ENCODE measurements around the gene MYO6. TPM values are rescaled to one million over a fixed set of nuclear protein-coding genes. Genes with fewer than 3 reads are reported as not detected.
"Not testable (repeated sequence)": the region's sequence is repeated elsewhere in the genome, so short reads cannot be mapped to it uniquely, and the experiment has no call there.

Gene MYO6
- 16.2 to 24.5 TPM (median 20.5 TPM) in 3 replicates for polyA plus RNA-seq
- polyA plus RNA-seq (2011; ENCODE audit: low read depth) = 69.8 TPM
- polyA plus RNA-seq (2011; cell fraction: cytosol; rRNA removed) = 12.1 and 20.2 TPM in 2 replicates
- polyA plus RNA-seq (2011; cell fraction: nucleus; rRNA removed) = 37.3 and 51.3 TPM in 2 replicates
- polyA plus RNA-seq (2012; ENCODE audit: low replicate concordance) = 29.1 and 41.2 TPM in 2 replicates
- polyA minus RNA-seq = 5.7 to 29.6 TPM (median 15.6 TPM) in 3 replicates
- 14.0 TPM for polyA minus RNA-seq (2011; cell fraction: cytosol; rRNA and poly(A)+ RNA removed)
- 25.4 and 52.7 TPM in 2 replicates for polyA minus RNA-seq (2011; cell fraction: nucleus; rRNA and poly(A)+ RNA removed)

- no peak for DNase-seq (ENCODE audit: low read depth, low spot score)
- Histone ChIP-seq H3K9me1 (ENCODE audit: control insufficient read depth, extremely low read depth, insufficient read depth, low read length) (no peaks in the 10 kb centered on the region), H3K9me3 (ENCODE audit: control insufficient read depth, low read depth, low read length) (no peaks in the 10 kb centered on the region), H3K27ac (ENCODE audit: control insufficient read depth, insufficient read depth, low read length) (peak within 1 kb of the TSS; percentile 89), H3K4me1 (ENCODE audit: control insufficient read depth, extremely low read depth, insufficient read depth, low read length) (peaks cover 34% of the 10 kb centered on the region), H4K20me1 (ENCODE audit: control insufficient read depth, extremely low read depth, insufficient read depth, low read length) (no peaks in the 10 kb centered on the region), H3K36me3 (ENCODE audit: control insufficient read depth in 2 of 2, extremely low read depth in 1 of 2, insufficient read depth in 2 of 2, low read length in 2 of 2) (no peaks in the 10 kb centered on the region), H3K4me3 (ENCODE audit: control insufficient read depth in 2 of 3, extremely low read depth in 1 of 3, insufficient read depth in 2 of 3, low read depth in 1 of 3, low read length in 3 of 3) (peak within 1 kb of the TSS; percentile 68 to 88 (median 87)), H3K9ac (ENCODE audit: control insufficient read depth, extremely low read depth, insufficient read depth, low read length) (peak within 1 kb of the TSS; percentile 96), H2AFZ (ENCODE audit: control insufficient read depth, low read length) (peak within 1 kb of the TSS; percentile 99), H3K4me2 (ENCODE audit: control insufficient read depth, extremely low read depth, insufficient read depth, low read depth, low read length) (peak within 1 kb of the TSS; percentile 92), H3K79me2 (ENCODE audit: control insufficient read depth, insufficient read depth, low read length) (peaks cover 37% of the 10 kb centered on the region), H3K27me3 (ENCODE audit: control insufficient read depth, extremely low read depth, insufficient read depth, low read length) (no peaks in the 10 kb centered on the region)
- TF ChIP-seq CTCF (optimal IDR thresholded peaks at IDR 0.05 in 1 of 3, IDR thresholded peaks at IDR 0.05 in 1 of 3, conservative IDR thresholded peaks at IDR 0.05 in 1 of 3; ENCODE audit: extremely low read depth in 1 of 3, insufficient read depth in 2 of 3, low read length in 3 of 3) (no peak), EZH2 (IDR thresholded peaks at IDR 0.05; ENCODE audit: low read length) (no peak)
- dilution Hi-C loops (cut with MboI; ENCODE audit: extremely low pct_ligation_motif_present, low sequenced_read_pairs) = no loop called here
- no peak for FAIRE-seq
These were observed at the start of gene MYO6 for GRCh38 chr6:75748743-75749538. Gene MYO6 (plus strand): TSS chr6:75749239. CDS start chr6:75817548, 68,309 bp downstream.

GRCh38 chr6:75708334-75708733 is 40.7 kb upstream of the MYO6 start:
- H3K27me3 ChIP-seq (ENCODE audit: control insufficient read depth, extremely low read depth, insufficient read depth, low read length); H3K9me1 ChIP-seq (ENCODE audit: control insufficient read depth, extremely low read depth, insufficient read depth, low read length); H3K4me1 ChIP-seq (ENCODE audit: control insufficient read depth, extremely low read depth, insufficient read depth, low read length); H4K20me1 ChIP-seq (ENCODE audit: control insufficient read depth, extremely low read depth, insufficient read depth, low read length); DNase-seq (ENCODE audit: low read depth, low spot score); H3K27ac ChIP-seq (ENCODE audit: control insufficient read depth, insufficient read depth, low read length); H3K79me2 ChIP-seq (ENCODE audit: control insufficient read depth, insufficient read depth, low read length); FAIRE-seq; H3K9ac ChIP-seq (ENCODE audit: control insufficient read depth, extremely low read depth, insufficient read depth, low read length); H3K4me2 ChIP-seq (ENCODE audit: control insufficient read depth, extremely low read depth, insufficient read depth, low read depth, low read length); H3K9me3 ChIP-seq (ENCODE audit: control insufficient read depth, low read depth, low read length); H2AFZ ChIP-seq (ENCODE audit: control insufficient read depth, low read length); H3K36me3 ChIP-seq (ENCODE audit: control insufficient read depth in 2 of 2, extremely low read depth in 1 of 2, insufficient read depth in 2 of 2, low read length in 2 of 2); dilution Hi-C loops (cut with MboI; ENCODE audit: extremely low pct_ligation_motif_present, low sequenced_read_pairs); H3K4me3 ChIP-seq (ENCODE audit: control insufficient read depth in 2 of 3, extremely low read depth in 1 of 3, insufficient read depth in 2 of 3, low read depth in 1 of 3, low read length in 3 of 3): not testable (repeated sequence)
